Measurements from ENCODE around the gene PITRM1.

PITRM1 gene

DNA sequence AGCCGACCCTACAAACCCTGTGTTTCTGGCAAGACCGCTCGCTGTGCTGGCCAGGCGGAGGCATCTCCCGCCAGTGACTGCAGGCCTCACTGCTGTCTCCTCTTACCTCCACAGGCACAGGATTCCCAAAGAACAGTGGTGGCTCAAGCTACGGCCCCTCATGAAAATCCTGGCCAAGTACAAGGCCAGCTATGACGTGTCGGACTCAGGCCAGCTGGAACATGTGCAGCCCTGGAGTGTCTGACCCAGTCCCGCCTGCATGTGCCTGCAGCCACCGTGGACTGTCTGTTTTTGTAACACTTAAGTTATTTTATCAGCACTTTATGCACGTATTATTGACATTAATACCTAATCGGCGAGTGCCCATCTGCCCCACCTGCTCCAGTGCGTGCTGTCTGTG, 36.2 kb downstream of the PITRM1 start:
- no peak for DNase-seq

GRCh38 chr10:3135006-3135405, 37.6 kb downstream of the PITRM1 start:
- DNase-seq: no peak

GRCh38 chr10:3133948-3134347, 38.6 kb downstream of the PITRM1 start:
- DNase-seq: no peak

DNA sequence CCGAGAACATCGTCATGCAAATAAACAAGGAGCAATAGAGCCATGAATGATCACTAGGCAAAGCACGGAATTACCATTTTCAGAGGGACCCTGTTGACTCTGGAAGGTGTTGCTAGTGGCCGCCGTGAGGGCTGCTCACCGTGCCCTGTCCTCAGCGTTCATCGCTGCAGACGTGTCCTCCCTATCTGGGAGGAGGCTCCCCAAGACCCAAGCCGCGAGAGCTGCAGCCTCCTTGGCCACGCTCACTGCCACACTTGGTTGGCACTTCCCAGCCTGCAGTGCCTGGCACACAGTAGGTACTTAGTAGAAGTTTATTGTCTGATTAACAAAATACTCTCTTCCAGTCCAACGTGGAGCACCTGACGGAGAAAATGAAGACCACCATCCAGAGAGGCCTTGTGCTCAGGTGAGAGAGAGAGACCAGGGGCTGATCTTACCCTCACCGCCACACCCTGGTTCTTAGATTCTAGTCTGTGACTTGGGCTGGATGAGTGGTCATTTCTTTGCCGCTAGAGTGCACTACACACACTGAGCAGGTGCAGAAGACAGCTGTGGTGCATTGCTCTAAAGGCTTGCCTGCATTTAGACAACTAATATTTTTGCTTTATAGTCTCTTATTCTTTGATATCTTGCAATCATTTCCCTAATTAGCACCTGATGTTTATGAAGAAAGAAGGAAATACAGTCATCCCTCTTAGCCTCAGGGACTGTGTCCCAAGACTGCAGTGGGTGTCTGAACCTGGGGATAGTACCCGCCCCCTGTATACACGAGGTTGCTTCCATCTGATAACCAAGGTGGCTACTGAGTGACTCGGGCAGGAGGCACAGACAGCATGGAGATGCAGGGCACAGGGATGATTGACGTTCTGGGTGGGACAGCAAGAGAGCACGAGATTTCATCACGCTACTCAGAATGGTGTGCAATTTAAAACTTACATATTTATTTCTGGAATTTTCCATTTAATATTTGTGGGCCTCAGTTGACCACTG, 40.3 kb downstream of the PITRM1 start:
- no peak for DNase-seq

DNA sequence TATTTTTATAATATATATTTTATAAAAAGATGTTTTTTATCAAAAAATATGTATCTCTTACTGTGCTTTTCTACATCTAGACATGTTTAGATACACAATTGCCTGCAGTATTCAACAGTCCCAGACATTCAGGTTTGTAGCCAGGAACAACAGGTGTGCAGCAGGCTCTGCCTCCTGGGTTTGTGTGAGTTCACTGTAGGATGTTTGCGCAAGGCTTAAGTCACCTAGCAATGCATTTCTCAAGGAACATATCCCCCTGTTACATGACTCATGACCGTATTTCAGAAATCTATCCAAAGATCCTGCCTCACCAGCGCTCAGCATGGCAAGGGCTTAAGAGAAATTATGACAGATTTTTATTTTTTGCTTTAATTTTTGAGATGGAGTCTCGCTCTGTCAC, 41.5 kb downstream of the PITRM1 start:
- no peak for DNase-seq

- no peak for DNase-seq
These were observed 42.8 kb downstream of the PITRM1 start for GRCh38 chr10:3129581-3130340.

GRCh38 chr10:3128379-3129130, 44.0 kb downstream of the PITRM1 start:
- DNase-seq: no peak

DNA sequence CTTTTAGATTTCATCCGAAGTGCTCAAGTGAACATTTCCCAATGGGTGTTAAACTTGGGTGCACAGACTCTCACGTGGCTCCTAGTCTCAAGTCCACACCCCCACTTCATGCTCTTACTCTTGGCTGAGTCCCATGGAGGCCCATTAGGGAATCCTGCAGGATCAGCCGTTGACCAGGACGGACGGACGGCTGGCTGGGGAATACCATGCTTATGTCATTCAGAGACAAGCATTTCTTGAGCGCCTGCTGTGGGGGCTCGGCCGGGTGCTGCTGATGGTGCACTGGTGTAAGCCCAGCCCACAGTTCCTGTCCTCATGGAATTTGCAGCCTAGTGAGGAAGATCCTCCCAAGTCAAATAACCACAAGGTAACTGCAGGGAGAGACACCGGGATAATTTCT, 44.7 kb downstream of the PITRM1 start:
- DNase-seq: no peak

GRCh38 chr10:3126741-3127346, 45.7 kb downstream of the PITRM1 start:
- peak; percentile 86 for DNase-seq

- DNase-seq: peak; percentile 29
These were observed 46.3 kb downstream of the PITRM1 start for GRCh38 chr10:3126249-3126648.

- DNase-seq: no peak
These were observed 46.9 kb downstream of the PITRM1 start for GRCh38 chr10:3125527-3126170.

- DNase-seq: no peak
These were observed 48.0 kb downstream of the PITRM1 start for GRCh38 chr10:3124412-3125175.

DNA sequence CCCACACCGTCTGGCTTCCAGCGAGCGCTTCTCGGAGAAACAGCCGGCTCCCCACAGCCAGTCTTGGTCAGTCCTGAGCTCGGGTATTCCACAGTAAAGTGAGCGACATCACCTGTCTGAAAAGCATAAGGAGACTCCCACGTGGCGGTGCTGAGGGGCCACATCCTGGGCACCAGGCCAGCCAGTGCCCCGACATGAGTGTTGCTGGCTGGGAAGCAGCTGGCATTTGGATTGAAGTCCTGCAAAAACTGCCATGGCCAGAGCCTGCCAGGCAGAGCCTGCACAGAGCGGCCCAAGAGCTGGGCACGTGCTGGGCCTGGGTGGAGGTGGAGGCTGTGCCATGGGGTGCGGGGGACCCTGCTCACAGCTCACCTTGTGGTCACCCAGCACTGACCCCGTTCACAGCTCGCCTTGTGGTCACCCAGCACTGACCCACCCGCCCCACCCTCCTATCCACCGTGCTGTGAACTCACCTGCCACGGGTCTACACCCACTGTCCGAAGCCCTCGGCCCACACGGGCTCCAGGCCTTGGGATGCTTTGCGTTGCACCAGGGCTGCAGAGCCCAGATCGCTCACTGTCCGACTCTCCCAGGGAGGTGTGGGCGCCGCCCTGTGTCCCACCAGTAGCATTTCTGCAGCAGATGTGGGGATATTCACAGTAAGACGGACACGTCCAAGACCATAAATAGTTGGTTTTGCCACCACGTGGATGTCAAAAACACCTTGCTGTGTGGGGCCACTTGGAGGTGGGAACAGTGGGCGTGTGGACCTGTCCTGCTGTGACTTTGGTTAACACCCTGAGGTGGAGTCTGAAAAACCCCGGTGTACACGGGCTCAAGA, 48.8 kb downstream of the PITRM1 start:
- DNase-seq: no peak

GRCh38 chr10:3122486-3123205, 49.9 kb downstream of the PITRM1 start:
- no peak for DNase-seq

GRCh38 chr10:3122034-3122433, 50.5 kb downstream of the PITRM1 start:
- DNase-seq: no peak

DNA sequence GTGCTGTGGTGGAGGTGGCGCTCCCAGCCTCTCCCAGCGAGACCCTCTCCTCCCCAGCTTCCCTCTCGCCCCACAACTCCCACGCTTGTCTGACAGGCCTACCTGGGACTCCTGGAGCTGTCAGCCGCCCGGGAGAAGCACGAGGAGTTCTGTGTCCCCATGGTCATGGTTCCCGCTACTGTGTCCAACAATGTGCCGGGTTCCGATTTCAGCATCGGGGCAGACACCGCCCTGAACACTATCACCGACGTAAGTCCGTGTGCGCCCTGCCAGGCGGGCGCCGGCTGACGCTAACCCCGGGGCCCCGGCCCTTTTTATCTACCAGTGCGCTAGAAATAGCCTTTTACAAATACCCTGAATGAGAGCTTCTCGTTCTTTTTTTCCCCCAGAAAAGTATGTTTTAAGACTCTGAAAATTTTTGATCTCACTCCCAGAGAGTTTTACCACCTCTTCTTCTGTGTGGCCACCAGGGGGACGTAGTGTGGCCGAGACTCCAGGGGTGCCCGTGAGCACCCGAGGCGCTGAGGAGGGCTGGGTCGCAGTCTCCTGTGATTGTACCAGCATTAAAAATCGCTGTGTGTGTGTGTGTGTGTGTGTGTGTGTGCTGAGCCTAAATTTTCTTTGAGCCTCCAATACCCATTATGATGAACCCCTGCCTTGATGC, 52.7 kb downstream of the PITRM1 start:
- DNase-seq: no peak

- no peak for DNase-seq
These were observed 53.9 kb downstream of the PITRM1 start for GRCh38 chr10:3118641-3119091.

DNA sequence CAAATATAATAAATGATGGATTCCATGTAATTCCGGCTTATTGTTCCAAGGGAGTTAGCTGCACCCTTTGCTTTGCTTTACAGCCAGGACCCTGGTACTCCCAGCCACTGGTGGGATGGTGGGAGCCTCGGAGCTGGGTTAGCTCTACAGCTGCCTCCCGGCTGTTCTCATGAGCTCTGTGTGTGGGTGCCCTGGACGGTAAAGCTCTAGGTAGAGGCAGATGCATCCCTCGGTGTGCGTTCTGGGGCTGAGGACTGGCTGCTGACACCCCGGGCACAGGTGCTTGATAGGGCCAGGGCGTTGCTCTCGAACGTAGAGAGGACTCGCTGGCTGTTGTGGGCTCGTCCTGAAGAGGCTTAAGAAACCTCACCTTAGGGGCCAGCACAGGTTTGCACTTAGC, 55.1 kb downstream of the PITRM1 start:
- DNase-seq: no peak

- no peak for DNase-seq
These were observed 56.0 kb downstream of the PITRM1 start for GRCh38 chr10:3116508-3117100.

All from eye (tissue), 1 donor.